Heart left ventricle (tissue), 16 donors: Measurements from ENCODE around the gene AK3. TPM values are rescaled to one million over a fixed set of nuclear protein-coding genes. Genes with fewer than 3 reads are reported as not detected.
A peak's percentile ranks its signal among the peaks of the same experiment; 100 is the strongest.
"Not testable (repeated sequence)": the region's sequence is repeated elsewhere in the genome, so short reads cannot be mapped to it uniquely, and the experiment has no call there.

Experiments used
- ATAC-seq, 4 donors: fragments of 200-7000 bp; cut with Tn5 transposase; one replicate each; pipeline ENCODE4 v1.9.1; 2020 to 2022; ENCODE audit warnings: moderate library complexity in 4 of 4, mild to moderate bottlenecking in 3 of 4, moderate number of reproducible peaks in 1 of 4
- DNase-seq, 5 donors: peaks; one replicate each; pipeline ENCODE4 v3.0.0-alpha.2; 2020
- H3K27ac ChIP-seq, 12 donors: fragments of 200-600 bp; sonication (generic) in 4 of 12; one replicate each; pipeline versions ENCODE4 v1.5.0 to v1.8.0; 2016 to 2022; ENCODE audit warnings: mild to moderate bottlenecking in 2 of 12
- H3K27me3 ChIP-seq, 9 donors: fragments of 200-600 bp; sonication (generic) in 2 of 9; one replicate each; pipeline versions ENCODE4 v1.5.1 to v1.8.0; 2016 to 2022; ENCODE audit warnings: mild to moderate bottlenecking in 3 of 9
- H3K36me3 ChIP-seq, 9 donors: fragments of 200-600 bp; sonication (generic) in 2 of 9; one replicate each; pipeline versions ENCODE4 v1.5.0 to v1.8.0; 2018 to 2022; ENCODE audit warnings: mild to moderate bottlenecking in 2 of 9
- H3K4me1 ChIP-seq, 12 donors: fragments of 200-600 bp; sonication (generic) in 4 of 12; one replicate each; pipeline versions ENCODE4 v1.5.0 to v1.8.0; 2016 to 2022; ENCODE audit warnings: mild to moderate bottlenecking in 3 of 12
- H3K4me3 ChIP-seq, 12 donors: fragments of 200-600 bp; sonication (generic) in 4 of 12; one replicate each; pipeline versions ENCODE4 v1.5.0 to v1.8.0; 2017 to 2022; ENCODE audit warnings: mild to moderate bottlenecking in 9 of 12, moderate library complexity in 4 of 12
- H3K9me3 ChIP-seq, 12 donors: fragments of 200-600 bp; sonication (generic) in 4 of 12; one replicate each; pipeline versions ENCODE4 v1.5.0 to v1.8.0; 2016 to 2022; ENCODE audit warnings: mild to moderate bottlenecking in 1 of 12
- POLR2A ChIP-seq, 2 donors: fragments of 450-650 bp; IDR thresholded peaks; one replicate each; pipeline ENCODE4 v1.6.1; 2017; ENCODE audit warnings: antibody characterized with exemption in 2 of 2, mild to moderate bottlenecking in 2 of 2, moderate library complexity in 2 of 2
- WGBS, 4 donors: extraction: QIAGEN DNeasy Blood & Tissue Kit in 2 of 4; methylation state at CpG; one replicate each; pipeline versions ENCODE4 v1.1.5 to v1.1.7; 2013 to 2018; 5-methylcytosine and 5-hydroxymethylcytosine counted together
- intact Hi-C, 10 donors: fragments of 100-400 bp; cut with DNase I; formaldehyde crosslinking; loops; one replicate each; pipeline versions ENCODE4 v1.11.1 to v1.14.2; 2022
- polyA plus RNA-seq, 2 donors: library from polyadenylated mRNA; stranded (reverse); fragments of 200-250 nt; gene quantifications; one replicate each; pipeline ENCODE4 v1.2.3, GENCODE V29; 2013
- total RNA-seq, 9 donors: library from RNA; depleted of rRNA in 2 of 9; stranded (reverse); fragments of >200 nt in 2 of 9; fragmentation: NEBNext Ultra II Directional in 3 of 9; extraction: Animal tissue kit (Norgen Biotek cat#: 25700) in 3 of 9; gene quantifications; one replicate each; pipeline versions ENCODE4 v1.1.0 to v1.2.4, GENCODE V29; 2016 to 2023
- TF ChIP-seq, protein P1 (sequence below), 12 donors: fragments of 200-600 bp; sonication (generic) in 4 of 12; IDR thresholded peaks; one replicate each; pipeline versions ENCODE4 v1.5.0 to v1.8.0; 2018 to 2022; ENCODE audit warnings: antibody characterized with exemption in 12 of 12, mild to moderate bottlenecking in 5 of 12
- donor health status: ischemic (EF 13 %, LVEDD 7.1; RV severe dilation, severe dysfunction).
- donor health status: healthy with polysubstance abuse.
- donor health status: DM: no; HTN: yes; CAD: no.
- donor health status: DM: no; HTN: no; CAD: no.
- donor health status: ischemic (EF 25% LVEDD 6.9; RV normal size, moderate dysfunction).
- donor health status: ischemic (EF 25% LVEDD 5.7; RV mildly dilated, moderate dysfunction).
- donor health status: healthy.
- donor health status: DM: yes; HTN: yes; CAD: no.
- donor health status: ischemic (EF 35%, LVEDD 5.7; RV mildly dilated, moderate dysfunction).
- donor health status: nonischemic (EF 11% LVEDD 7.7; RV severe dilation, severe dysfunction).
- donor health status: DM: yes; HTN: yes; CAD: no.
- donor health status: PGD.
- donor health status: ischemic (EF 29% LVEDD 5.4; RV normal size, mild dysfunction).
- donor health status: nonischemic (EF 23%, LVEDD 6.1; RV moderate dilation, normal function).

AK3 gene
- total and polyA plus RNA-seq, 11 donors: 47.8 to 231 (median 149) TPM

DNA sequence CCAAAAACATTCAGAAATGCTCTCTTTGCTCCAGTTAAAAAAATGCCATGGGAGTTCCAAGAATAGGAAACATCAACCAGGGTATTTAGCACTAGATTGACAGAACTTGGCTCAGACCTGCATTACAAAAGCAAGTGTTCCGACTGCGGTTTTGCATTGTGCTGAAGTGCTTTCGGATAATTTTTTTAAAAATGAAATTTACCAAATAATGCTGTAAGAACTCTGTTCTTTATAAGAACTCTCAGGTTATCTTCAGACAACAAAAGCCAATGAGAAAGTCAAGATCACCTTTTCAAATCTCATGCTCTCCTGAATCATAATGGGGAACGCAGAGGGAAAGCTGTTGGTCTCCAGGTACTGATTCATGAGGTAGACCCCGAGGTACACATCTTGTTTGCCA lies 79.4 kb downstream of the AK3 start:
- intact Hi-C loops: loop anchor here in 5 of 10 donors (2.0 to 10.0 kb wide), 4 partner anchors 17 to 773 kb away; partner anchors contain the start of genes AK3 (in 3 of the 5), CDC37L1 (in 1 of the 5), JAK2 (in 1 of the 5) and PLGRKT (in 1 of the 5)

DNA sequence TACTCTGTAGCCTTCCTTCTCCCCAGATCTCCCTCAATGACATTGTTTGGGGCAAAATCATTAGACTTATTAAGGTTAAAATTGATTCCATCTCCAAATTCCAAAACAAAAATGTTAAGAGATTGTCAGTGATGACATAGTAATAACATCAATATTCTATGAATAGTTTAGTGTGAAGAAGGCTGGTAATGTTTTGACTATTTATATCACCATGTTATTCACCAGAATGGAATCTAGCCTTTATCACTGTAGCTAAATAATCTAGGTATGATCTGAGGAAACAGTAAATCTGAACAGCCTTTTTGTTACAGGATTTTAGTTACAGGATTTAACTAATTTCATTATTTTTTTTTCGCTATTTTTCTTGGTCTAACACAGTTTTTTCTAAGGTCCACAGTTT lies 79.8 kb downstream of the AK3 start:
- WGBS, 4 donors: 90 to 96% (median 93%) methylated on average over 1 of the region's 1 CpG
- Histone ChIP-seq H3K4me3 (peak overlapping the region in 2 of 12 donors; percentile 76 to 85), H3K9me3 (no peaks in the 10 kb centered on the region), H3K27ac (peak overlapping the region in 2 of 12 donors; percentile 68 to 81), H3K4me1 (peaks cover 0 to 44% (median 32%) of the 10 kb centered on the region in 12 donors), H3K27me3 (no peaks in the 10 kb centered on the region), H3K36me3 (no peaks in the 10 kb centered on the region)
- TF ChIP-seq POLR2A (IDR thresholded peaks at IDR 0.05): no peak
- TF ChIP-seq, protein P1, sequence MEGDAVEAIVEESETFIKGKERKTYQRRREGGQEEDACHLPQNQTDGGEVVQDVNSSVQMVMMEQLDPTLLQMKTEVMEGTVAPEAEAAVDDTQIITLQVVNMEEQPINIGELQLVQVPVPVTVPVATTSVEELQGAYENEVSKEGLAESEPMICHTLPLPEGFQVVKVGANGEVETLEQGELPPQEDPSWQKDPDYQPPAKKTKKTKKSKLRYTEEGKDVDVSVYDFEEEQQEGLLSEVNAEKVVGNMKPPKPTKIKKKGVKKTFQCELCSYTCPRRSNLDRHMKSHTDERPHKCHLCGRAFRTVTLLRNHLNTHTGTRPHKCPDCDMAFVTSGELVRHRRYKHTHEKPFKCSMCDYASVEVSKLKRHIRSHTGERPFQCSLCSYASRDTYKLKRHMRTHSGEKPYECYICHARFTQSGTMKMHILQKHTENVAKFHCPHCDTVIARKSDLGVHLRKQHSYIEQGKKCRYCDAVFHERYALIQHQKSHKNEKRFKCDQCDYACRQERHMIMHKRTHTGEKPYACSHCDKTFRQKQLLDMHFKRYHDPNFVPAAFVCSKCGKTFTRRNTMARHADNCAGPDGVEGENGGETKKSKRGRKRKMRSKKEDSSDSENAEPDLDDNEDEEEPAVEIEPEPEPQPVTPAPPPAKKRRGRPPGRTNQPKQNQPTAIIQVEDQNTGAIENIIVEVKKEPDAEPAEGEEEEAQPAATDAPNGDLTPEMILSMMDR (IDR thresholded peaks at IDR 0.05): no peak
- intact Hi-C loops: loop anchor here in 4 of 10 donors (5.0 to 10.0 kb wide), 3 partner anchors 81 to 774 kb away; partner anchors contain the start of genes AK3 (in 3 of the 4), JAK2 (in 1 of the 4) and PLGRKT (in 1 of the 4)
- no peak for DNase-seq
- no peak for ATAC-seq

More for the DNA sequence above, 79.4 kb downstream of the AK3 start:
- no peak for ATAC-seq
- no peaks in the 10 kb centered on the region for H3K9me3 ChIP-seq
- no peak for DNase-seq
- H3K27me3 ChIP-seq: no peaks in the 10 kb centered on the region
- no peaks in the 10 kb centered on the region for H3K36me3 ChIP-seq
- TF ChIP-seq, protein P1 (IDR thresholded peaks at IDR 0.05): no peak
- 8 to 21% (median 13%) methylated on average over 5 of the region's 5 CpGs for WGBS, 4 donors
- H3K4me3 ChIP-seq: peak overlapping the region in 11 of 12 donors; percentile 50 to 96 (median 83)
- peaks cover 0 to 48% (median 32%) of the 10 kb centered on the region in 12 donors for H3K4me1 ChIP-seq
- peak overlapping the region in 8 of 12 donors; percentile 68 to 85 (median 78) for H3K27ac ChIP-seq

DNA sequence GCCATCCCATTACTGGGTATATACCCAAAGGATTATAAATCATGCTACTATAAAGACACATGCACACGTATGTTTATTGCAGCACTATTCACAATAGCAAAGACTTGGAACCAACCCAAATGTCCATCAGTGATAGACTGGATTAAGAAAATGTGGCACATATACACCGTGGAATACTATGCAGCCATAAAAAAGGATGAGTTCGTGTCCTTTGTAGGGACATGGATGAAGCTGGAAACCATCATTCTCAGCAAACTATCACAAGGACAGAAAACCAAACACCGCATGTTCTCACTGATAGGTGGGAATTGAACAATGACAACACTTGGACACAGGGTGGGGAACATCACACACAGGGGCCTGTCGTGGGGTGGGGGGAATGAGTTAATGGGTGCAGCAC lies 80.3 kb downstream of the AK3 start:
- H3K36me3 ChIP-seq, DNase-seq, H3K4me3 ChIP-seq, ATAC-seq, H3K9me3 ChIP-seq, H3K27ac ChIP-seq, H3K27me3 ChIP-seq: not testable (repeated sequence)
- 90 to 98% (median 93%) methylated on average over 4 to 5 of the region's 5 CpGs for WGBS, 4 donors
- peaks cover 0 to 41% (median 30%) of the 10 kb centered on the region in 12 donors for H3K4me1 ChIP-seq
- intact Hi-C loops: loop anchor here in 4 of 10 donors (5.0 to 10.0 kb wide), 3 partner anchors 82 to 774 kb away; partner anchors contain the start of genes AK3 (in 3 of the 4), JAK2 (in 1 of the 4) and PLGRKT (in 1 of the 4)

Other genes with a start within 250 kb of the AK3 start
- 1 to 10 TPM; 2.4 to 5.4 (median 3.6) TPM for gene PLPP6, start 78.9 kb downstream of the AK3 start, total RNA-seq
- gene PLPP6, start 78.9 kb downstream of the AK3 start, polyA plus RNA-seq: 1 to 10 TPM; 1.0 to 2.6 TPM
- gene SPATA6L, start 74.7 kb downstream of the AK3 start, total RNA-seq: 1 to 10 TPM in 3 of 9 donors, under 1 TPM in 5, not detected in 1; 0.37 to 2.1 (median 0.59) TPM
- under 1 TPM; 0.14 to 0.23 TPM for gene SPATA6L, start 74.7 kb downstream of the AK3 start, polyA plus RNA-seq
- 100 to 1,000 TPM in 1 of 9 donors, 10 to 100 TPM in 8; 29.3 to 100 (median 34.9) TPM for gene CDC37L1, start 61.6 kb downstream of the AK3 start, total RNA-seq
- gene CDC37L1, start 61.6 kb downstream of the AK3 start, polyA plus RNA-seq: 10 to 100 TPM; 15.6 to 92.9 TPM
- 10 to 100 TPM in 1 of 9 donors, 1 to 10 TPM in 8; 5.1 to 10.1 (median 7.2) TPM for gene RCL1, start 51.7 kb upstream of the AK3 start, total RNA-seq
- 10 to 100 TPM in 1 of 2 donors, 1 to 10 TPM in 1; 3.8 to 11.3 TPM for gene RCL1, start 51.7 kb upstream of the AK3 start, polyA plus RNA-seq
- 10 to 100 TPM; 17.0 to 62.9 (median 33.3) TPM for gene JAK2, start 244.1 kb upstream of the AK3 start, total RNA-seq
- gene JAK2, start 244.1 kb upstream of the AK3 start, polyA plus RNA-seq: 1 to 10 TPM; 4.3 to 6.2 TPM